Ascending aorta (tissue), 2 donors: Measurements from ENCODE around the gene UTY. TPM values are rescaled to one million over a fixed set of nuclear protein-coding genes. Genes with fewer than 3 reads are reported as not detected.
"Not testable (repeated sequence)": the region's sequence is repeated elsewhere in the genome, so short reads cannot be mapped to it uniquely, and the experiment has no call there.

ENCODE experiments used
- DNase-seq, 2 donors: peaks; one replicate each; pipeline ENCODE4 v3.0.0-alpha.2; 2019; ENCODE audit warnings: low spot score in 2 of 2
- H3K27ac ChIP-seq, 2 donors: fragments of 200-600 bp; sonication (generic); one replicate each; pipeline ENCODE4 v1.5.1; 2016 to 2017; ENCODE audit warnings: mild to moderate bottlenecking in 1 of 2
- H3K27me3 ChIP-seq: fragments of 200-600 bp; sonication (generic); one replicate; pipeline ENCODE4 v1.5.1; 2017
- H3K36me3 ChIP-seq, 2 donors: fragments of 200-600 bp; sonication (generic); one replicate each; pipeline ENCODE4 v1.5.1; 2016
- H3K4me1 ChIP-seq, 2 donors: fragments of 200-600 bp; sonication (generic); one replicate each; pipeline ENCODE4 v1.5.1; 2016 to 2017; ENCODE audit warnings: mild to moderate bottlenecking in 1 of 2
- H3K4me3 ChIP-seq, 2 donors: fragments of 200-600 bp; sonication (generic); one replicate each; pipeline ENCODE4 v1.5.1; 2016 to 2017; ENCODE audit warnings: mild to moderate bottlenecking in 1 of 2
- H3K9me3 ChIP-seq, 2 donors: fragments of 200-600 bp; sonication (generic); one replicate each; pipeline ENCODE4 v1.5.1; 2016
- CTCF ChIP-seq, 3 experiments: fragments of 200-600 bp in 2 of 3; fragments of 450-650 bp in 1 of 3; sonication (generic) in 2 of 3; IDR thresholded peaks; one replicate each; pipeline ENCODE4 v1.5.1; 2016 to 2019; ENCODE audit warnings: antibody characterized with exemption in 3 of 3, mild to moderate bottlenecking in 1 of 3, moderate library complexity in 1 of 3
- intact Hi-C: fragments of 100-400 bp; cut with DNase I; formaldehyde crosslinking; loops from one replicate; pipeline ENCODE4 v1.15.1; 2023
- total RNA-seq: library from RNA; depleted of rRNA; stranded (reverse); fragments of >200 nt; gene quantifications from one replicate; pipeline ENCODE4 v1.1.0, GENCODE V29; 2016

The UTY gene
- total RNA-seq, 1 donor from 2014 or later = not detected

GRCh38 chrY:13296176-13296890 lies 183.5 kb downstream of the UTY start:
- no peak for TF ChIP-seq CTCF (IDR thresholded peaks at IDR 0.05)
- DNase-seq = no peak
- intact Hi-C loops = no loop called here

GRCh38 chrY:13295026-13295425 lies 184.8 kb downstream of the UTY start:
- Histone ChIP-seq H3K9me3 (no peaks in the 10 kb centered on the region), H3K27ac (no peak overlapping the region), H3K4me1 (no peaks in the 10 kb centered on the region), H3K4me3 (no peak overlapping the region), H3K36me3 (no peaks in the 10 kb centered on the region), H3K27me3 (no peaks in the 10 kb centered on the region)
- DNase-seq = no peak
- intact Hi-C loops = no loop called here
- TF ChIP-seq CTCF (IDR thresholded peaks at IDR 0.05) = no peak

More at GRCh38 chrY:13296176-13296890, 183.5 kb downstream of the UTY start:
- no peaks in the 10 kb centered on the region for H3K4me1 ChIP-seq
- H3K36me3 ChIP-seq = no peaks in the 10 kb centered on the region
- H3K4me3 ChIP-seq = no peak overlapping the region
- H3K27me3 ChIP-seq = no peaks in the 10 kb centered on the region
- H3K27ac ChIP-seq = no peak overlapping the region
- H3K9me3 ChIP-seq = no peaks in the 10 kb centered on the region

- intact Hi-C loops = no loop called here
Observed at GRCh38 chrY:13291199-13291598, 188.6 kb downstream of the UTY start.

GRCh38 chrY:13282151-13283054 lies 197.4 kb downstream of the UTY start:
- H3K4me1 ChIP-seq, H3K27ac ChIP-seq, intact Hi-C loops, H3K9me3 ChIP-seq, H3K27me3 ChIP-seq, DNase-seq, H3K4me3 ChIP-seq, H3K36me3 ChIP-seq: not testable (repeated sequence)

More at GRCh38 chrY:13291199-13291598, 188.6 kb downstream of the UTY start:
- H3K36me3 ChIP-seq = no peaks in the 10 kb centered on the region
- no peaks in the 10 kb centered on the region for H3K27me3 ChIP-seq
- DNase-seq = no peak
- H3K27ac ChIP-seq = no peak overlapping the region
- no peak overlapping the region for H3K4me3 ChIP-seq
- no peaks in the 10 kb centered on the region for H3K9me3 ChIP-seq
- no peak for TF ChIP-seq CTCF (IDR thresholded peaks at IDR 0.05)
- no peaks in the 10 kb centered on the region for H3K4me1 ChIP-seq

GRCh38 chrY:13279561-13279960 lies 200.3 kb downstream of the UTY start:
- no peak for TF ChIP-seq CTCF (IDR thresholded peaks at IDR 0.05)
- intact Hi-C loops = no loop called here
- DNase-seq = no peak

GRCh38 chrY:13271706-13272105 lies 208.1 kb downstream of the UTY start:
- H3K4me1 ChIP-seq = no peaks in the 10 kb centered on the region
- no peaks in the 10 kb centered on the region for H3K36me3 ChIP-seq
- TF ChIP-seq CTCF (IDR thresholded peaks at IDR 0.05) = no peak
- intact Hi-C loops = no loop called here
- DNase-seq = no peak
- H3K4me3 ChIP-seq = no peak overlapping the region
- no peaks in the 10 kb centered on the region for H3K9me3 ChIP-seq
- H3K27ac ChIP-seq = no peak overlapping the region
- no peaks in the 10 kb centered on the region for H3K27me3 ChIP-seq

More at GRCh38 chrY:13279561-13279960, 200.3 kb downstream of the UTY start:
- H3K27me3 ChIP-seq = no peaks in the 10 kb centered on the region
- no peak overlapping the region for H3K27ac ChIP-seq
- no peaks in the 10 kb centered on the region for H3K4me1 ChIP-seq
- no peaks in the 10 kb centered on the region for H3K9me3 ChIP-seq
- no peak overlapping the region for H3K4me3 ChIP-seq
- no peaks in the 10 kb centered on the region for H3K36me3 ChIP-seq

GRCh38 chrY:13253941-13254440 lies 225.8 kb downstream of the UTY start:
- DNase-seq, H3K36me3 ChIP-seq, H3K27me3 ChIP-seq, H3K27ac ChIP-seq, H3K4me1 ChIP-seq, H3K9me3 ChIP-seq, H3K4me3 ChIP-seq, intact Hi-C loops: not testable (repeated sequence)
